LNCaP clone FGC (cell line): Measurements from ENCODE around the gene CLDN6.

ENCODE experiments used
- DNase-seq: peaks from one replicate; pipeline ENCODE4 v3.0.0-alpha.2; 2011; ENCODE audit warnings: low read depth
- H3K4me3 ChIP-seq: 2 replicates; pipeline ENCODE4 v1.5.1; 2011; ENCODE audit warnings: mild to moderate bottlenecking, low read depth, low read length, control low read depth
- TF ChIP-seq, protein P1 (sequence below): IDR thresholded peaks from 2 replicates; pipeline ENCODE4 v1.5.1; 2012; ENCODE audit warnings: mild to moderate bottlenecking; ENCODE audit not compliant: control insufficient read depth, insufficient read depth; ENCODE audit errors: extremely low read depth

Gene CLDN6

DNA sequence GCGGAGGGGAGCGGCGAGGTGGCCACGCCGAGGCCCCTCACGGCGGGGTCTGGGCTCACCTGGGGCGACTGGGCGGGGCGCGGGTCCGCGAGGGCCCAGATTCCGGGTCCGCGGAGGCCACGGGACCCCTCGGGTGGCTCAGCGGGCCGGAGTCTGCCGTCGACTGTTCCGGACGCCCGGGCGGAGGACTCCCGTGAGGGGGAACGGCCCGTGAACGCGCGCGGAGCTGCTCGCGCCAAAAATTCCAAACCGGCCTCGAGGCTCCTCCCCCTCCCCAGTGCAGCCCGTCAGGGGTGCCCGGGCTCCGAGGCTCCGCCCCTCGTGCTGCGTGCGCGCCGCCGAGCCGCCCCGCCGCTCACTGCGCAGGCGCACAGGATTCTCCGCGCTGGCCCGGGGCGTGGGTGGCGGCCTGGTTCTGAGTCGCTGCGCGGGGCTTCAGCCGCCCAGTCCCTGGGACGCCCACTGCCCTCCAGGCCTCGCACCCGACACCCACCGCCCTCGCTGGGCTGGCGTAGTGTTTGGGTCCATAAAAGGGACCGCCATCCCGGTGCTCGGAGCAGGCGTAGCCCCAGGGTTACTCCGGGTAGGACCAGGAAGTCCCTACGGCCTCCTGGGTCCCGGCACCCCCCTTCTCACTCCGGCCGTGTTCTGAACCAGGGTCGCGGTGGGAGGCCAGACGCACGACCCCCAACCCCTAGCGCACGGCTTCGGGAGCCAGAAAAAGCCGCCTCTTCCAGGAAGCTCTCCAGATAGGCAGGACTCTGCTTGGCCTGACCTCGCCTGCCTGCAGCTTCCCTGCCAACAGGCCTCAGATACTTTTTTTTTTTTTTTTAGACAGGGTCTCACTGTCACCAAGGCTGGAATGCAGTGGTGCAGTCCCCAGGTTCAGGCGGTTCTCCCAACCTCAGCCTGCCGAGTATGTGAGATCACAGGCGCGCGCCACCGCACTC, 37.5 kb downstream of the CLDN6 start, which contains the start of gene PKMYT1:
PKMYT1 (minus strand) TSS at position 220 of the 950 bp plus-strand sequence. CDS start 789 bp downstream, outside the sequence.
- DNase-seq: no peak
- TF ChIP-seq, protein P1, sequence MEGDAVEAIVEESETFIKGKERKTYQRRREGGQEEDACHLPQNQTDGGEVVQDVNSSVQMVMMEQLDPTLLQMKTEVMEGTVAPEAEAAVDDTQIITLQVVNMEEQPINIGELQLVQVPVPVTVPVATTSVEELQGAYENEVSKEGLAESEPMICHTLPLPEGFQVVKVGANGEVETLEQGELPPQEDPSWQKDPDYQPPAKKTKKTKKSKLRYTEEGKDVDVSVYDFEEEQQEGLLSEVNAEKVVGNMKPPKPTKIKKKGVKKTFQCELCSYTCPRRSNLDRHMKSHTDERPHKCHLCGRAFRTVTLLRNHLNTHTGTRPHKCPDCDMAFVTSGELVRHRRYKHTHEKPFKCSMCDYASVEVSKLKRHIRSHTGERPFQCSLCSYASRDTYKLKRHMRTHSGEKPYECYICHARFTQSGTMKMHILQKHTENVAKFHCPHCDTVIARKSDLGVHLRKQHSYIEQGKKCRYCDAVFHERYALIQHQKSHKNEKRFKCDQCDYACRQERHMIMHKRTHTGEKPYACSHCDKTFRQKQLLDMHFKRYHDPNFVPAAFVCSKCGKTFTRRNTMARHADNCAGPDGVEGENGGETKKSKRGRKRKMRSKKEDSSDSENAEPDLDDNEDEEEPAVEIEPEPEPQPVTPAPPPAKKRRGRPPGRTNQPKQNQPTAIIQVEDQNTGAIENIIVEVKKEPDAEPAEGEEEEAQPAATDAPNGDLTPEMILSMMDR: no peak
- H3K4me3 ChIP-seq: peak within 1 kb of the TSS; percentile 63

GRCh38 chr16:2979669-2980226, 38.2 kb downstream of the CLDN6 start:
- TF ChIP-seq, protein P1: no peak
- DNase-seq: no peak
- H3K4me3 ChIP-seq: peak overlapping the region; percentile 63

DNA sequence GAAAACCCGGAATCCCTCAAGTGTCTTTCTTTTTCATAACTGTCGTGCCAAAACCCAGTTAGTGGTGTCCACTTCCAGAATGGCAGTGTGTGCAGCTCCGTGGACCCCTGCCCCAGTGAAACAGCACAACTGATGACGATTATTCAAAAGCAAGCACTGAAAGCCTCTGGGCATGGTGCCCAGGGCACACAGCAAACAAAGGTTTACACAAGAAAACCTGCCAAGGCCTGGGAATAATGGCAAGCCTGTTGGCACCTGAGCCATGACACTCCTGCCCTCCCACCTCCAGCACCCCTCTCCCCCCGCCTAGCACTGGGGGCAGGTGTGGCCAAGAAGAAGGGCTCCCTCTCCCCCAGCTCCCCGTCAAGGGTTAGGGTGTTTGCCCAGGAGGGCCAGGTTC, 40.5 kb downstream of the CLDN6 start:
- H3K4me3 ChIP-seq: peak overlapping the region; percentile 30
- peak; percentile 90 for DNase-seq
- TF ChIP-seq, protein P1: no peak

DNA sequence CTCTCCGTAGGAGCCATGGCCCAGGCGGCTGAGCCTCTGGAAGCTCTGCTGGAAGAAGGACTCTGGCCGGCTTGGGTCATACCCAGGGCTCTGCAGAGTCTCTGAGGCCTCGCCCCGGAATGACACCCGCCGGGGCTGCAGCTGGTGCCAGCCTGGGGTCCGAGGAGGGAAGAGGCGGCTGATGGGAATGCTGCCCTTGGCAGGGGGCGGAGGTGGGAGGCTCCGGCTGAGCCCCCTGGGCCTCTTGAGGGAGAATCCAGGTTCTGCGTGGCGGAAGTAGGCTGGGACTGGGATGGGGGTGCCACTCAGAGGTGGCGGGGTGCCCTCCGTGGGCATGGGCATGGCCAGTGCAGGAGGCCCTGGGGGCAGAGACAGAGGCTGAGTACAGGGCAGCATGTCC, 41.3 kb downstream of the CLDN6 start:
- TF ChIP-seq, protein P1: no peak
- DNase-seq: no peak
- H3K4me3 ChIP-seq: no peak overlapping the region

GRCh38 chr16:2976201-2976600, 41.8 kb downstream of the CLDN6 start:
- DNase-seq: no peak
- TF ChIP-seq, protein P1: no peak

GRCh38 chr16:2975161-2975795, 42.7 kb downstream of the CLDN6 start:
- H3K4me3 ChIP-seq: no peak overlapping the region
- no peak for DNase-seq
- TF ChIP-seq, protein P1: no peak

More at GRCh38 chr16:2976201-2976600, 41.8 kb downstream of the CLDN6 start:
- H3K4me3 ChIP-seq: no peak overlapping the region
